ELF-1 (cell line): ENCODE measurements around the gene GLRX.
"Not testable (repeated sequence)": the region's sequence is repeated elsewhere in the genome, so short reads cannot be mapped to it uniquely, and the experiment has no call there.

Experiments used
- DNase-seq: peaks from one replicate; pipeline ENCODE4 v3.0.0-alpha.2; 2016; ENCODE audit warnings: low read depth, low spot score

GLRX gene

GRCh38 chr5:95852567-95852966 is 30.0 kb upstream of the GLRX start:
- no peak for DNase-seq

GRCh38 chr5:95851141-95851540 is 28.6 kb upstream of the GLRX start:
- not testable (repeated sequence) for DNase-seq

- no peak for DNase-seq
Observed at GRCh38 chr5:95850391-95850894, 27.9 kb upstream of the GLRX start.

GRCh38 chr5:95848701-95849100 is 26.2 kb upstream of the GLRX start:
- no peak for DNase-seq

- no peak for DNase-seq
Observed at GRCh38 chr5:95847261-95847592, 24.7 kb upstream of the GLRX start.

GRCh38 chr5:95846554-95847260 is 24.2 kb upstream of the GLRX start:
- DNase-seq = peak; percentile 60

GRCh38 chr5:95845391-95845790 is 22.9 kb upstream of the GLRX start:
- no peak for DNase-seq

GRCh38 chr5:95843733-95844223 is 21.3 kb upstream of the GLRX start:
- DNase-seq = no peak

- DNase-seq = peak; percentile 72
Observed at GRCh38 chr5:95842854-95843544, 20.5 kb upstream of the GLRX start.

GRCh38 chr5:95841914-95842812 is 19.6 kb upstream of the GLRX start:
- DNase-seq = no peak

- no peak for DNase-seq
Observed at GRCh38 chr5:95840956-95841705, 18.6 kb upstream of the GLRX start.

GRCh38 chr5:95839658-95840057 is 17.1 kb upstream of the GLRX start:
- no peak for DNase-seq

GRCh38 chr5:95838556-95838955 is 16.0 kb upstream of the GLRX start:
- no peak for DNase-seq

- no peak for DNase-seq
Observed at GRCh38 chr5:95838001-95838520, 15.5 kb upstream of the GLRX start.

GRCh38 chr5:95837492-95837891 is 15.0 kb upstream of the GLRX start:
- DNase-seq = no peak

GRCh38 chr5:95836971-95837370 is 14.4 kb upstream of the GLRX start:
- DNase-seq = not testable (repeated sequence)

GRCh38 chr5:95836544-95836943 is 14.0 kb upstream of the GLRX start:
- DNase-seq = no peak

- no peak for DNase-seq
Observed at GRCh38 chr5:95835682-95836385, 13.3 kb upstream of the GLRX start.

- no peak for DNase-seq
Observed at GRCh38 chr5:95832664-95833063, 10.1 kb upstream of the GLRX start.

- no peak for DNase-seq
Observed at GRCh38 chr5:95830226-95830625, 7.7 kb upstream of the GLRX start.

- no peak for DNase-seq
Observed at GRCh38 chr5:95827892-95828246, 5.3 kb upstream of the GLRX start.
